HG03045 (cell line): ENCODE measurements around the gene UBE2E3.
A peak's percentile ranks its signal among the peaks of the same experiment; 100 is the strongest.

Experiments used
- ATAC-seq: cut with Tn5 transposase; IDR thresholded peaks from one replicate; pipeline ENCODE4 v1.9.1; 2021; ENCODE audit warnings: mild to moderate bottlenecking, moderate library complexity; ENCODE audit not compliant: unreplicated experiment

The UBE2E3 gene

GRCh38 chr2:180980106-180980942, at the start of gene UBE2E3:
UBE2E3 (plus strand) TSS chr2:180980605; CDS start chr2:180982043, 1,438 bp downstream.
- ATAC-seq = peak; percentile 79

GRCh38 chr2:180931841-180932240, 48.6 kb upstream of the UBE2E3 start:
- no peak for ATAC-seq

GRCh38 chr2:180933332-180933731, 47.1 kb upstream of the UBE2E3 start:
- no peak for ATAC-seq

DNA sequence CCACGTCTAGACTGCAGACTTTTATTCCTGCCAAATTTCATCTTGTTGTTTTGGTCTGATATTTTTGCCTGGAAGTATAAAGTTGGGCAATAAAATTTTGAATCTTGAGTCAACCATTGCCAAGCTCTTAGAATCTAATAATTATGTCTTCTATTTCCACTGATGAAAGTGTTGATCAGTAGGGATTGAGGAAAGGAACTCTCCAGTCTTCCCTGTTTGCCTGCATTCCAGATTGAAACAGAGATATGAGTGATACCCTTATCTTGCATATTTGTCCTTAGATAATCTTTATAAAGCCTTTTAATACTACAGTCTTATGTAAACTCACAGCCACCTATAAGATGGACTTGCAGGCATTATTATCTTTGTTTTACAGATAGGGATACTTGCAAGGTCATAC, 45.5 kb upstream of the UBE2E3 start:
- ATAC-seq = no peak

- peak; percentile 87 for ATAC-seq
Measured at GRCh38 chr2:180937480-180937879, 42.9 kb upstream of the UBE2E3 start.

GRCh38 chr2:180938451-180938850, 42.0 kb upstream of the UBE2E3 start:
- ATAC-seq = peak; percentile 51

- ATAC-seq = no peak
Measured at GRCh38 chr2:180943275-180943674, 37.1 kb upstream of the UBE2E3 start.

- no peak for ATAC-seq
Measured at GRCh38 chr2:180944372-180944771, 36.0 kb upstream of the UBE2E3 start.

DNA sequence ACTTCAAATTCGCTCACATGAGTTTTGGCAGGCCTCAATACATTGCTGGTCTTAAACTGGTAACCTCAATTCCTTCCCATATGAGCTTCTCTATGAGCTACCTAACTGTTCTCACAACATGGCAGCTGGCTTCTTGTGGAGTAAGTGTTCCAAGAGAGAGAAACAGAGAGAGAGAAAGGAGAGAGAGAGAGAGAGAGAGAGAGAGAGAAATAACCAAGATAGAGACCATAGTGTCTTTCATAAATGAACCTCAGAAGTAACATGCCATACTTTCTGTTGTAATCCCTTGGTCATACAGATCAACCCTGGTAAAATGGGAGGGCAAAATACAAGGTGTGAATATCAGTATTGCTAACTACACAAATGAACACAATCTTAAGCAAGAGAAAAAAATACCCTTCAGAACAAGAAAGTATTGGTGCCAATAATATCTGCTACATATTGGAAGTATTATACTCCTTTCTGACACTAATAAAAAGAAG, 33.2 kb upstream of the UBE2E3 start:
- ATAC-seq = no peak

GRCh38 chr2:180949896-180950295, 30.5 kb upstream of the UBE2E3 start:
- no peak for ATAC-seq

DNA sequence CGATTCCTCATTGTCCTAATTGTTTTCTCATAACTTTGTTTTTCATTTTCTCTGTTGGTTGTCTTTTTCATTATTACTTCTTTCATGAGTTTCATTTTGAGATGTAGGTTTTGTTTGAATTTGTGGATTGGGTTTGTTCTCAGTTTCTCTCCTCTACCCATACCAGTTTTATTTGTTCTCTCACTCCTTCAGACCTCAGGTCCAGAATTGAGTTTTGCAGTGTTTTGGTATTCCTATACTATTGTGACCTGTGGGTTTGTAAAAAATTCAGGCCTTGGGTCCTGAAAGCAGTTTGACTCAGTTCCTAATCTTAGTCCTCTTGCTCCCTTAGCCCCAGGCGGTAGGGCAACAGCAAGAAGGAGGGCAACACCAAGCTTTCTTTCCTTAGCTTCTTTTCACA, 28.3 kb upstream of the UBE2E3 start:
- ATAC-seq = peak; percentile 83

DNA sequence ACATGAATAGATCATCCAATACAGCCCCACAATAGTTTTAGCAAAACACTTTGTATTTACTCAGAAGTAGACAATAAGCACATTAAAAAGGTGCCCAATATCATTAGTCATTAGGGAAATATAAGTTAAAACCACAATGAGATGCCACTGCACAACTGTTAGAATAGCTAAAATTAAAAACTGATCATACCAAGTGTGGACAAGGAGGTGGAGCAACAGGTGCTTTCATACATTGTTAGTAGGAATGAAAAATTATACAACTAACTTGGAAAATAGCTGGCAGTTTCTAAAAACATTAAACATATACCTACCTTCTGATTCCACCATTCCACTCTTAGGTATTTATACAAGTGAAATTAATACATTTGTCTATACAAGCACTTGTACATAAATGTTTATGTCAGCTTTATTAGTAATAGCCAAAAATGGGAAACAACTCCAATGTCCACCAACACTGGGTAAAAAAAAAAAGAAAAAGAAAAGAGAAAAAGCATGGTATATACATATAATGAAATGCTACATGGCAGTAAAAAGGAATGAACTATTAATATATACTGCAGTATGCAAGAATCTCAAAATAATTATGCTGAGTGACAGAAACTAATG, 27.6 kb upstream of the UBE2E3 start:
- ATAC-seq = no peak

- ATAC-seq = no peak
Measured at GRCh38 chr2:180953550-180953949, 26.9 kb upstream of the UBE2E3 start.

DNA sequence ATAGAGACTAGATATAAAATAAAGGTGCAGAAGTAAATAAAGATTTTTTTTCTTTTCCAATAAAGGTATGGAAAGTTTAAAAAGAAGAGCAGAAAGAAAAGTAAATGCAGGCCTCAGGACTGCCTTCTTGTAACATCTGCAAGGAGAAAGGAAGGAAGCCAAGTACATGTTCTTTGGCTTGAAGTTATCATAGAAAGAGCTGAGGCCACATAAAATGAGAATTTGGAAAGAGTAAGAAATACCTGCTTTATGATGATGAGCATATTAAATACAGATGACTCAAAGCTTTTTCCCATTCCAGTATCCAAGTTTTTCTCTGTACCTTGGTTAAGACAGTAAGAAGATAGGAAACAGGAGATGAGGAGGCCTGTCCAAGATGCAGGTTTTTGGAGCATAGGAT, 25.3 kb upstream of the UBE2E3 start:
- ATAC-seq = no peak

DNA sequence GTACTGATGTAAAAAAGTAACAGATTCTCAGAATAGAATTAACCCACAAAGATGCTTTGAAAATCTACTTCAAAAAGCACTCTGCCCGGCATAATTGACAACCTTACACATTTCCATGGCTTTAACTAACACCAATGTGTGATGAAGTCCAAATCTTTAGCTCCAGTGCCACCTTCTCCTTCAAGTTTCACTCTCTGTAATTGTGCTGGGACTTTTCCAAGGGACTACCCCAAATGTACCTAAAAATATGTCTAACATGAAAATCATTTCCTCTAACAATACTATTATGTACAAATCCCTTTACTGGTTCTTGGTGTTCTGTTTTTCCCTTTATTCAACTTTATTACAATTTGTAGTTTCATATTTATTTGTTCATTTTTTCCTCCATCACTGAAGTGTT, 20.6 kb upstream of the UBE2E3 start:
- ATAC-seq = no peak

DNA sequence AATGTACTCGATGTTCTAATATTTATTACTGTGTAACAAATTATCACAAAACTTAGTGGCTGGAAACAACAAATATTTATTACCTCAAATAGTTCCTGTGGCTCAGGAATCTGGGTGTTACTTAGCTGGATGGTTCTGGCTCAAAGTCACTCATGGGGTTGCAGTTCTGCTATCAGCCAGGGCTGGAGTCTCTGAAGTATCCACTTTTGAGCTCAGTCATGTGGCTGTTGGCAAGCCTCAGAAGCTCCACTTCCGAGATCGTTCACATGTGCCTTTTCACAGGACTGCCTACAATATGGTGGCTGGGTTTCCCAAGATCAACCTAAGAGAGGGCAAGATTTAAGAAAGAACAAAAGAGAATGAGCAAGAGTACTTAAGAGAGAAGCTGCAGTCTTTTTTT, 19.4 kb upstream of the UBE2E3 start:
- ATAC-seq = no peak

- no peak for ATAC-seq
Measured at GRCh38 chr2:180962727-180963314, 17.6 kb upstream of the UBE2E3 start.

DNA sequence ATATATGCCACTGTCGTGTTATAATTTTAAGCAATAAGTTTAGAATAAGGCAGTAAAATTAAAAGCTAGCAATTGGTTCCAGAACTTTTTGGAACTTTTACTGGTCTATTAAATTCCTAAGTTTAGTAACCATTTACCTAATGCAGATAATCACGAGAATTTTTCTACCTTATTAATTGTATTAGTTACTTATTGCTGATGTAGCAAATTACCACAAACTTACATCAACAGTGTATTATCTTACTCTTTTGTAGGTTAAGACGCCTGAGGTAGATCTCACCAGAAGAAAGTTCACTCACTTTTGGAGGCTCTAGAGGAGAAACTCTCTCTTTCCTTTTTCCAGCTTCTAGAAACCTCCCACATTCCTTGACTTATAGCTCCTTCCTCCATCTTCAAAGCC, 14.0 kb upstream of the UBE2E3 start:
- ATAC-seq = no peak

DNA sequence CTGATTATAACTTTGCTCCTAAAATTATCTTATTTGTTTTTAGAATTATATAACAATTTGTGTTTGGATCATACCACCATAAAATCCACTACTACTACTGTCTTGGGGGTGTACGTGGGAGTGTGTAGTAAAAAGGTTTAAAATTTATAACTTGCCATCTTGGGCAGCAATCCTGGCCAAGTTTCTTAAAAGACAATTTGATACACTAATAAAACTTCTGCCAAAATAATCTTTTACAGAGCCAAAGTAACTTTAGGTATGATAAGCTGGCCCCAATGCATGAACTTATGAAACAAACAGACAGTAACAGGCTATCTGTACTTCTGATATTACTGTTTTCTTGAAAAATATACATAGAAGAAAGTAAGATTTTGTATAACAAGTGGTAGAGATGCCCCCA, 11.3 kb upstream of the UBE2E3 start:
- no peak for ATAC-seq

GRCh38 chr2:180970016-180970415, 10.4 kb upstream of the UBE2E3 start:
- no peak for ATAC-seq

- ATAC-seq = no peak
Measured at GRCh38 chr2:180971811-180972210, 8.6 kb upstream of the UBE2E3 start.

GRCh38 chr2:180975585-180975984, 4.8 kb upstream of the UBE2E3 start:
- no peak for ATAC-seq
